OCI-LY1 (cell line): ENCODE data around the gene CEP78.

Source experiments
- H2AFZ ChIP-seq: fragments of 200-600 bp; sonication (generic), shearing (Covaris generic); 2 replicates; pipeline ENCODE4 v1.6.0; 2014; ENCODE audit warnings: antibody characterized with exemption, mild to moderate bottlenecking, low read length
- H3F3A ChIP-seq: fragments of 200-600 bp; sonication (generic), shearing (Covaris generic); 2 replicates; pipeline ENCODE4 v1.6.0; 2014; ENCODE audit warnings: mild to moderate bottlenecking, antibody characterized with exemption, low read length, moderate library complexity; ENCODE audit not compliant: insufficient read depth
- H3K27ac ChIP-seq: fragments of 200-600 bp; sonication (generic); 2 replicates; pipeline ENCODE4 v1.5.1; 2014; ENCODE audit warnings: low read length, mixed run types, mild to moderate bottlenecking, low read depth; ENCODE audit not compliant: poor library complexity, severe bottlenecking
- H3K27me3 ChIP-seq: fragments of 200-600 bp; sonication (generic); 2 replicates; pipeline ENCODE4 v1.6.0; 2014; ENCODE audit warnings: antibody characterized with exemption, mild to moderate bottlenecking, low read length, moderate library complexity; ENCODE audit not compliant: insufficient read depth
- H3K36me3 ChIP-seq: fragments of 200-600 bp; sonication (generic); 2 replicates; pipeline ENCODE4 v1.6.1; 2014; ENCODE audit warnings: mild to moderate bottlenecking, antibody characterized with exemption, low read length, moderate library complexity, mixed read lengths; ENCODE audit not compliant: insufficient read depth
- H3K4me1 ChIP-seq: fragments of 200-600 bp; sonication (generic); 2 replicates; pipeline ENCODE4 v1.5.1; 2014; ENCODE audit warnings: mild to moderate bottlenecking, low read length, moderate library complexity; ENCODE audit not compliant: insufficient read depth, severe bottlenecking
- H3K4me2 ChIP-seq: fragments of 200-600 bp; sonication (generic), shearing (Covaris generic); 2 replicates; pipeline ENCODE4 v1.6.1; 2014; ENCODE audit warnings: low read length
- H3K4me3 ChIP-seq: fragments of 200-600 bp; sonication (generic); 2 replicates; pipeline ENCODE4 v1.5.1; 2014; ENCODE audit warnings: low read length, low read depth, mild to moderate bottlenecking, mixed read lengths; ENCODE audit not compliant: poor library complexity, severe bottlenecking
- H3K79me2 ChIP-seq: fragments of 200-600 bp; shearing (Covaris generic); 2 replicates; pipeline ENCODE4 v1.6.1; 2016; ENCODE audit warnings: mixed run types, low read length, mixed read lengths; ENCODE audit not compliant: insufficient read depth
- H3K9ac ChIP-seq: fragments of 200-600 bp; sonication (generic), shearing (Covaris generic); 2 replicates; pipeline ENCODE4 v1.6.1; 2014; ENCODE audit warnings: mild to moderate bottlenecking, low read length, mixed read lengths
- H3K9me2 ChIP-seq: fragments of 200-600 bp; sonication (generic), shearing (Covaris generic); 2 replicates; pipeline ENCODE4 v1.6.1; 2014; ENCODE audit warnings: low read depth, mild to moderate bottlenecking, low read length, mixed read lengths
- H3K9me3 ChIP-seq: fragments of 200-600 bp; shearing (Covaris generic); 2 replicates; pipeline ENCODE4 v1.6.1; 2014; ENCODE audit warnings: low read length, mixed read lengths
- H4K20me1 ChIP-seq: fragments of 200-600 bp; sonication (generic), shearing (Covaris generic); 2 replicates; pipeline ENCODE4 v1.6.0; 2016; ENCODE audit warnings: mild to moderate bottlenecking, low read length; ENCODE audit not compliant: insufficient read depth
- EZH2 ChIP-seq: fragments of 200-600 bp; sonication (generic), shearing (Covaris generic); IDR thresholded peaks from 2 replicates; pipeline ENCODE4 v1.8.0; 2017; ENCODE audit warnings: borderline replicate concordance, mixed run types, mild to moderate bottlenecking, antibody characterized with exemption, low read length, moderate library complexity, mixed read lengths
- TF ChIP-seq, protein P1 (sequence below): fragments of 200-600 bp; sonication (generic), shearing (Covaris generic); IDR thresholded peaks from 2 replicates; pipeline ENCODE4 v1.5.1; 2017; ENCODE audit warnings: mild to moderate bottlenecking, antibody characterized with exemption, low read length, moderate library complexity, mixed read lengths

Gene CEP78

DNA sequence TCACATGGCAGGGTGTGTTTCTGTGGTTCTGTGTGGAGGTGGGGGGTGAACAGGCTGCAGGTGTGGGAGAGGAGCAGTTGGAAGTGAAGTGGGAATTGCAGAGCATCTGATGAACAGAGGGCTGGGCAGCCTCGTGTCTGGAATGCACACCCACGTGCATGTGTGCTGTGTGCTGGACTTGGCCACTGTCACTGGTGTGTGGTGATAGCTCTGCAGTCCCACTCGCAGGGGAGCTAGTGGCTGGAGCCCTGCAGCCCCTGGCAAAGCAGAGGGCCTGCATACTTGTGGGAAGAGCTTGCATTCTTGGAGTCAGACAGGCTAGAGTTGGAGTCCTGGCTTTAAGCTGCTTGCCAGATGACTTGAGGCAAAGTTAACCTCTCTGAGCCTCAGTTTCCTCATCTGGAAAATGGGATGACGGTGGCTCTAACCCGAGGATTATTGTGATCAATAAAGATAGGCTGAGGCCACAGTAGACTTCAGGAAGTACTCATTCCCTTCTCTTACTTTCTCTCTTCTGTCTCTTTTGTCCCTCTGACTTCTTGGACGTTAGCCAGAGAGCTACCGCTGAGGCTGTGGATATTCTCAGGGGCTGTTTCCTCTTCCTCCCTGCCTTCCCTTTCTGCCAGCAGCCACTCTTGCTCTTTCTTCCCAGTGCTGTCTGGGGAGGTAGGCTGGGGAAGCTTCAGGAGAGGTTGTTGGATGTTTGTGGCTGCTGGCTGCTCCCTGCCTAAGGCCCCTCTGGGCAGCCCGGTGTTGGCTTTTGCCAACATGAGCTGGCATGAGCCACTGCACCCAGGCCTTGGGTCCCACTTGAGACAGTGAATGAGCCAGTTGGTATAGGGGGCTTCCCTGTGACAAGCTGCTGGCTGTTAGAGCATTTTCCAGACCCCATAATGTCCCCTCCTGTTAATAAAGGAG, 79.3 kb downstream of the CEP78 start:
- no peak overlapping the region for H3K9ac ChIP-seq

DNA sequence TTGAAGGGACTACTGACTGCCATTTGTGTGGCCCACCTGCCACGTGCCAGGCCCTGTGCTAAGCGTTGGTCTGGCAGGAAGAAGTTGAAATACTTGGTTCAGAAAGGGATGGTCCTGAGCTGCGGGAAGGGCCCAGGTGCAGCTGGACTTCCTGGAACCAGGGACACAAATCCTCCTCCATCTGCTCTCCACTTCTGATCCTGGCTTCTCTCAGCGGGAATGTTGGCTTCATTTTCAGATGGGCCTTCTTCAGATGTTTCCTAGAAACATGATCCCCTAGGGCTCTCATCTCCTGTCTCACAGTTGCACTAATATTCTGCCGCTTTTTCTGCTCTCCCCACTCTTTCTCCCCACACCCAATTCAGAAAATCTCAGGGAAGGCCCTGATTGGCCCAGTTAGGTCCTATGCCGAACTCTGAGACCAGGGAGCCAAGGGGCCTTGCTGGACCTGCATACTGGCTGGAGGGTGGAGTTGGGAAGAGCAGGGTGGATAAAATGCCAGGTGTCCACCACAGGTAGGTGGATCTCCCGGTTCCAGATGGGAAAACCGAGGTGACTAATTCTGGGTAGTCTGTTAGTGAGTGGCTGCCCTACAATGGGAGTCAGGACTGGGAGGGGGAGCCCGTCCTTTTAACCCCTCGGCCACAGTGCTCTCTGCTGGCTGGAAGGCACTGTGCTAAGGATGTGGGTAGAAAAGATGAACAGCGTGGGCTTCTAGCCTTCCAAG, 80.5 kb downstream of the CEP78 start:
- TF ChIP-seq, protein P1, sequence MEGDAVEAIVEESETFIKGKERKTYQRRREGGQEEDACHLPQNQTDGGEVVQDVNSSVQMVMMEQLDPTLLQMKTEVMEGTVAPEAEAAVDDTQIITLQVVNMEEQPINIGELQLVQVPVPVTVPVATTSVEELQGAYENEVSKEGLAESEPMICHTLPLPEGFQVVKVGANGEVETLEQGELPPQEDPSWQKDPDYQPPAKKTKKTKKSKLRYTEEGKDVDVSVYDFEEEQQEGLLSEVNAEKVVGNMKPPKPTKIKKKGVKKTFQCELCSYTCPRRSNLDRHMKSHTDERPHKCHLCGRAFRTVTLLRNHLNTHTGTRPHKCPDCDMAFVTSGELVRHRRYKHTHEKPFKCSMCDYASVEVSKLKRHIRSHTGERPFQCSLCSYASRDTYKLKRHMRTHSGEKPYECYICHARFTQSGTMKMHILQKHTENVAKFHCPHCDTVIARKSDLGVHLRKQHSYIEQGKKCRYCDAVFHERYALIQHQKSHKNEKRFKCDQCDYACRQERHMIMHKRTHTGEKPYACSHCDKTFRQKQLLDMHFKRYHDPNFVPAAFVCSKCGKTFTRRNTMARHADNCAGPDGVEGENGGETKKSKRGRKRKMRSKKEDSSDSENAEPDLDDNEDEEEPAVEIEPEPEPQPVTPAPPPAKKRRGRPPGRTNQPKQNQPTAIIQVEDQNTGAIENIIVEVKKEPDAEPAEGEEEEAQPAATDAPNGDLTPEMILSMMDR, result no peak
- no peak for TF ChIP-seq EZH2
- Histone ChIP-seq H3F3A (no peaks in the 10 kb centered on the region), H3K4me2 (no peak overlapping the region), H3K27me3 (no peaks in the 10 kb centered on the region), H3K9ac (no peak overlapping the region), H3K9me3 (no peaks in the 10 kb centered on the region), H2AFZ (no peak overlapping the region), H4K20me1 (no peaks in the 10 kb centered on the region), H3K4me1 (no peaks in the 10 kb centered on the region), H3K79me2 (no peaks in the 10 kb centered on the region), H3K9me2 (no peaks in the 10 kb centered on the region), H3K4me3 (no peak overlapping the region), H3K27ac (no peak overlapping the region), H3K36me3 (peaks cover 58% of the 10 kb centered on the region)

More for the DNA sequence above, 79.3 kb downstream of the CEP78 start:
- H3K9me2 ChIP-seq, result no peaks in the 10 kb centered on the region
- H3K4me2 ChIP-seq, result no peak overlapping the region
- H3K27me3 ChIP-seq, result no peaks in the 10 kb centered on the region
- H3K4me3 ChIP-seq, result no peak overlapping the region
- H3K27ac ChIP-seq, result no peak overlapping the region
- H4K20me1 ChIP-seq, result no peaks in the 10 kb centered on the region
- no peaks in the 10 kb centered on the region for H3K79me2 ChIP-seq
- no peaks in the 10 kb centered on the region for H3F3A ChIP-seq
- no peak overlapping the region for H2AFZ ChIP-seq
- H3K9me3 ChIP-seq, result no peaks in the 10 kb centered on the region
- H3K36me3 ChIP-seq, result peaks cover 60% of the 10 kb centered on the region
- no peaks in the 10 kb centered on the region for H3K4me1 ChIP-seq
- TF ChIP-seq, protein P1, result no peak
- TF ChIP-seq EZH2, result no peak

DNA sequence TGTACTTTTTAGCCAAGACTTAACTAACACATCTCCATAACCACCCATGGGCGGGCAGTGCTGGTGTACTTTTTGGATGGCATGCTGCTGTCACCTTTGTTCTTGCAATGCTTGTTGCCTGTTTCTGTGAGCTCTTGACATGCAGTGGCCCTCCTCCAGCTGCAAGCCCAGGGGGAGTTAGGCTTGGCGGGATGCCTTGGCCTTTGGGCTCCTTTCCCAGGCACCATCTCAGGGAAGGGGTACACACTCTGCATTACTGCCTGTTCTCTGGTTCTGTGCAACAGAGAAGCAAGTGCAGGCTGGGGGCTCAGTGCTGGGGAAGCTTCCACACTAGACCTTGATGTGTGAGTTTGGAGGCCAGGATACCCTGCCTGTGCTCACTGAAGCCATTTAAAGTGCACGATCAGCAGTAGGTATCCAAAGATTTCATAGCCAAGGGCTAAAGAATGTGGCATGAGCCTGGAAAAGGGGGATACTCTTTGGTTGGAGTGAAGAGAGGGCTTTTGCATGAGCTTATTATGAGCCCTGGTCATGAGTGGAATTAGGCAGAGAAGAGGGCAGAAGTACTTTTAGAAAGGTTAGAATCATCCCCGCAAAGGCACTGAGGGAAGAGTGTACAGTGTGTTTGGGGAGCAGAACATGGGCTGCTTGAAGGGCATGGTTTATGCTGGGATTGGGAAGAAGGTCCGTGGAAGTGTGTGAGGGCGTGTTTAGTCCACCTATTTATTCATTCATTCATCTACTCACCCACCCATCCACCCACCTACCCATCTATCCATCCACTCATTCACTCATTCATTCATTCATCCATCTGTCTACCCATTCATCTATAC, 83.5 kb downstream of the CEP78 start:
- Histone ChIP-seq H2AFZ (no peak overlapping the region), H3K27ac (no peak overlapping the region), H3K4me2 (no peak overlapping the region), H4K20me1 (no peaks in the 10 kb centered on the region), H3K9me2 (no peaks in the 10 kb centered on the region), H3K9ac (no peak overlapping the region), H3F3A (no peaks in the 10 kb centered on the region), H3K36me3 (peaks cover 54% of the 10 kb centered on the region), H3K9me3 (no peaks in the 10 kb centered on the region), H3K4me3 (no peak overlapping the region), H3K27me3 (no peaks in the 10 kb centered on the region), H3K79me2 (no peaks in the 10 kb centered on the region), H3K4me1 (no peaks in the 10 kb centered on the region)
- TF ChIP-seq EZH2, result no peak
- TF ChIP-seq, protein P1, result no peak
